T-cell (primary cell): ENCODE measurements around the gene PXN. TPM values are rescaled to one million over a fixed set of nuclear protein-coding genes. Genes with fewer than 3 reads are reported as not detected.
"Not testable (repeated sequence)": the region's sequence is repeated elsewhere in the genome, so short reads cannot be mapped to it uniquely, and the experiment has no call there.

Experiments
- ATAC-seq, 4 experiments: fragments of 200-7000 bp in 3 of 4; fragments of 150-1000 bp in 1 of 4; cut with Tn5 transposase; replicated peaks in 1 of 4; 1 replicate in 3 of 4; 2 replicates in 1 of 4; pipeline ENCODE4 v1.10.0; 2021; ENCODE audit warnings: moderate library complexity in 3 of 4, mild to moderate bottlenecking in 2 of 4, moderate number of reproducible peaks in 1 of 4
- CTCF ChIA-PET, 2 donors: fragments of 300-600 bp; sonication (Branson Sonifier 250); formaldehyde crosslinking; loops; one replicate each; lab custom pipeline; 2022; ENCODE audit warnings: antibody characterized with exemption in 2 of 2; lab: Charles Lee
- POLR2A ChIA-PET, 2 donors: fragments of 300-600 bp; sonication (Branson Sonifier 250); formaldehyde crosslinking; loops; one replicate each; lab custom pipeline; 2022; ENCODE audit warnings: antibody characterized with exemption in 2 of 2; lab: Charles Lee
- DNase-seq, 35 experiments: peaks; one replicate each; pipeline versions ENCODE4 v3.0.0 to v3.0.0-alpha.2; 2013 to 2023
- H3K27ac ChIP-seq: one replicate; pipeline ENCODE4 v1.5.1; 2013; ENCODE audit warnings: low read length
- H3K27me3 ChIP-seq, 2 experiments: replicated peaks in 1 of 2; 1 replicate in 1 of 2; 2 replicates in 1 of 2; pipeline versions ENCODE4 v1.6.1 to v1.7.0; 2013; ENCODE audit warnings: low read length in 1 of 2, mixed read lengths in 1 of 2; ENCODE audit not compliant: control insufficient read depth in 2 of 2, insufficient read depth in 2 of 2; ENCODE audit errors: extremely low read depth in 1 of 2
- H3K36me3 ChIP-seq, 2 donors: 1 replicate in 1 of 2; 2 replicates in 1 of 2; pipeline versions ENCODE4 v1.6.1 to v1.7.0; 2013; ENCODE audit warnings: low read length in 1 of 2; ENCODE audit not compliant: control insufficient read depth in 2 of 2, insufficient read depth in 1 of 2; ENCODE audit errors: extremely low read depth in 1 of 2
- H3K4me1 ChIP-seq, 2 experiments: 1 replicate in 1 of 2; 2 replicates in 1 of 2; pipeline versions ENCODE4 v1.6.1 to v1.7.0; 2013; ENCODE audit warnings: low read length in 2 of 2, mixed read lengths in 1 of 2; ENCODE audit not compliant: insufficient read depth in 2 of 2, control insufficient read depth in 1 of 2; ENCODE audit errors: extremely low read depth in 1 of 2
- H3K4me3 ChIP-seq, 2 donors: 1 replicate in 1 of 2; 2 replicates in 1 of 2; pipeline versions ENCODE4 v1.5.1 to v1.7.0; 2013; ENCODE audit warnings: mild to moderate bottlenecking in 2 of 2, low read length in 1 of 2, moderate library complexity in 1 of 2; ENCODE audit not compliant: control insufficient read depth in 1 of 2; ENCODE audit errors: extremely low read depth in 1 of 2
- H3K9me3 ChIP-seq: 2 replicates; pipeline ENCODE4 v1.7.0; 2013
- H3K27ac Mint-ChIP-seq, 2 donors: one replicate each; pipeline ENCODE4 v1.8.0; 2020 to 2021; ENCODE audit warnings: mild to moderate bottlenecking in 2 of 2, mixed read lengths in 2 of 2
- H3K27me3 Mint-ChIP-seq, 2 donors: one replicate each; pipeline ENCODE4 v1.8.0; 2021 to 2022; ENCODE audit warnings: mixed read lengths in 2 of 2
- H3K36me3 Mint-ChIP-seq: one replicate; pipeline ENCODE4 v1.8.0; 2021; ENCODE audit warnings: mixed read lengths
- H3K4me1 Mint-ChIP-seq, 3 donors: one replicate each; pipeline ENCODE4 v1.8.0; 2020 to 2022; ENCODE audit warnings: mixed read lengths in 3 of 3, mild to moderate bottlenecking in 1 of 3
- H3K4me3 Mint-ChIP-seq, 3 donors: one replicate each; pipeline ENCODE4 v1.8.0; 2020 to 2022; ENCODE audit warnings: mild to moderate bottlenecking in 3 of 3, mixed read lengths in 3 of 3, moderate library complexity in 3 of 3
- H3K9me3 Mint-ChIP-seq, 3 donors: one replicate each; pipeline ENCODE4 v1.8.0; 2020 to 2022; ENCODE audit warnings: mixed read lengths in 3 of 3
- WGBS: methylation state at CpG from one replicate; pipeline ENCODE4 v1.1.5; 2013; ENCODE audit warnings: missing lambda C conversion rate; ENCODE audit not compliant: insufficient coverage; 5-methylcytosine and 5-hydroxymethylcytosine counted together
- total RNA-seq, 35 experiments: library from RNA in 6 of 35; stranded (reverse) in 6 of 35; fragments of 120-200 nt in 1 of 35; gene quantifications; one replicate each; pipeline versions ENCODE4 v1.2.1 to v1.2.4 and lab custom pipeline; 2013 to 2026

The PXN gene
- total RNA-seq, 5 donors from 2014 or later (not counting 1 experiment from before 2014, with no cell fraction given), result 128 to 202 (median 137) TPM

DNA sequence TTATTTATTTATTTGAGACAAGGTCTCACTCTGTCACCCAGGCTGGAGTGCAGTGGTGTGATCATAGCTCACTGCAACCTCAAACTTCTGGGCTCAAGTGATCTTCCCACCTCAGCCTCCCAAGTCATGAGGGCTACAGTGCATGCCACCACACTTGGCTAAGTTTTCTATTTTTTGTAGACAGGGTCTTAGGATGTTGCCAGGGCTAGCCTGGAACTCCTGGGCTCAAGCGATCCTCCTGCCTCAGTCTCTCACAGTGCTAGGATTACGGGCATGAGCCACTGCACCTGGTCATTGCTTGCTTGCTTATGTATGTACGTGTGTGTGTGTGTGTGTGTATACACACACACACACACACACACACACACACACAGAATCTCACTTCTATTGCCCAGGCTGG lies 28.7 kb downstream of the PXN start:
- peaks cover 9 to 99% of the 10 kb centered on the region in 2 experiments for H3K4me1 ChIP-seq
- H3K36me3 ChIP-seq, result peaks cover 0 to 28% of the 10 kb centered on the region in 2 donors
- not testable (repeated sequence) for DNase-seq, H3K27me3 ChIP-seq, ATAC-seq, H3K27me3 Mint-ChIP-seq, H3K27ac ChIP-seq, H3K9me3 Mint-ChIP-seq, H3K4me3 ChIP-seq, H3K36me3 Mint-ChIP-seq, H3K9me3 ChIP-seq
- POLR2A ChIA-PET, result interaction anchor here (0.6 to 0.8 kb wide), 3 partner anchors 12 to 65 kb away, joined by 3 to 10 read pairs (median 3); no protein-coding TSS in a partner anchor
- Mint-ChIP-seq H3K4me3 (peak overlapping the region in 1 of 3 donors; percentile 56), H3K4me1 (peaks cover 81 to 93% (median 89%) of the 10 kb centered on the region in 3 donors), H3K27ac (peak overlapping the region in 1 of 2 donors; percentile 82)
- no CpG with 5 or more reads among the region's 3 CpGs for WGBS
- CTCF ChIA-PET, result interaction anchor here (0.6 to 2.2 kb wide), 9 partner anchors 11 to 65 kb away, joined by 3 to 12 read pairs (median 3); partner anchors contain the start of genes PXN (in 1 of the 2), RNU4-1 (in 1 of the 2) and SIRT4 (in 1 of the 2)

- Mint-ChIP-seq H3K27ac (peak overlapping the region; percentile 90 to 97), H3K9me3 (no peaks in the 10 kb centered on the region), H3K27me3 (no peaks in the 10 kb centered on the region), H3K36me3 (no peaks in the 10 kb centered on the region), H3K4me3 (peak overlapping the region in 1 of 3 donors; percentile 33), H3K4me1 (peaks cover 81 to 93% (median 90%) of the 10 kb centered on the region in 3 donors)
- POLR2A ChIA-PET, result interaction anchor here (0.5 to 0.8 kb wide), 4 partner anchors 13 to 328 kb away, joined by 3 to 8 read pairs (median 4); partner anchors contain the start of gene RNU4-1 (in 1 of the 2)
- CTCF ChIA-PET, result interaction anchor here (0.6 to 2.2 kb wide), 11 partner anchors 11 to 67 kb away, joined by 3 to 12 read pairs (median 3); partner anchors contain the start of genes PXN (in 1 of the 2), RNU4-1 (in 1 of the 2) and SIRT4 (in 1 of the 2)
- DNase-seq, result peak in 5 of 35 experiments; percentile 17 to 38 (median 30)
- Histone ChIP-seq H3K9me3 (no peaks in the 10 kb centered on the region), H3K27me3 (no peaks in the 10 kb centered on the region), H3K36me3 (peaks cover 0 to 16% of the 10 kb centered on the region in 2 donors), H3K27ac (peak overlapping the region; percentile 16), H3K4me1 (peaks cover 20 to 99% of the 10 kb centered on the region in 2 experiments), H3K4me3 (no peak overlapping the region)
- ATAC-seq, result peak in 2 of 4 experiments; percentile 21 to 38
- 85% methylated on average over 13 of the region's 18 CpGs for WGBS
Measured at GRCh38 chr12:120235369-120236323, 29.9 kb downstream of the PXN start.

DNA sequence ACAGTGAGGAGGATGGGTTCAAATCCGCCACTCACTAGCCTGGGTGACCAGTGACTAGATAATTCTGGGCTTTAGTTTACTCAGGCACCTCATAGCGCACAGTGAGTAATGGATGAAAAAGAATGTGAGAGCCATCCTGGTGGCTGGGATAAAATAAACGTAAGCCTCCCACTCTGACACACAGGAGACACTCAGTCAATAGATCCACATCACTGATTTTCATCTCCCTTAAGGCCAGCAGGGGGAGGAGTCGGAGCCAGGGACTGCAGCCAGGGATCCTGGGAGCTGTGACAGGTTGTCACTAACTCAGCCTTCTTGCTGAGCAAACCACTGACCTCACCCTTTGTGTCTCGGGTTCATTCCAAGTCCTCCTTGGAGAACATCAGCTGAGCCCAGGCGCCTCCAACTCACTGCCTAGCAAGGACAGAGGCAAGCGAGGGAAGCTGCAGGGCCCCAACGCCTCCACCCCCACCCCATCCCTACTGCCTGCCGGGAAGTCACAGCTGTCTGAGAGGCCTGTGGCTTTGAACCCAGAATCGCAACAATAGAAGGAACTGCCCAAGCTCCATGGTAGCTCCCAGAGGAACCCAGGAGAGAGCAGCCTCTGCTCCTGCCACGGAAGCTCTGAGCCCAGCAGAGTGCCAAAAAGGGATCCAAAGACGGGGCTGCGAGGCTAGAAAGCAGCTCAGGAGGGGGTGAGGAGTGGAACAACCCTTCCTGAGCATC lies 30.7 kb downstream of the PXN start:
- peak overlapping the region; percentile 90 to 97 for H3K27ac Mint-ChIP-seq
- Histone ChIP-seq H3K27ac (peak overlapping the region; percentile 24), H3K27me3 (no peaks in the 10 kb centered on the region), H3K36me3 (peaks cover 0 to 13% of the 10 kb centered on the region in 2 donors), H3K4me3 (no peak overlapping the region), H3K4me1 (peaks cover 28 to 99% of the 10 kb centered on the region in 2 experiments), H3K9me3 (no peaks in the 10 kb centered on the region)
- H3K4me1 Mint-ChIP-seq, result peaks cover 81 to 93% (median 90%) of the 10 kb centered on the region in 3 donors
- H3K4me3 Mint-ChIP-seq, result no peak overlapping the region
- ChIA-PET POLR2A (interaction anchor here (0.5 to 0.6 kb wide), 4 partner anchors 14 to 59 kb away, joined by 3 to 5 read pairs (median 4); no protein-coding TSS in a partner anchor), CTCF (interaction anchor here (0.7 to 2.2 kb wide), 5 partner anchors 12 to 31 kb away, joined by 3 to 12 read pairs (median 5); partner anchors contain the start of gene PXN (in 1 of the 2))
- peak in 1 of 35 experiments; percentile 27 for DNase-seq
- ATAC-seq, result no peak
- whole genome bisulfite sequencing, result 87% methylated on average over 8 of the region's 13 CpGs
- H3K9me3 Mint-ChIP-seq, result no peaks in the 10 kb centered on the region
- H3K27me3 Mint-ChIP-seq, result no peaks in the 10 kb centered on the region
- H3K36me3 Mint-ChIP-seq, result no peaks in the 10 kb centered on the region

DNA sequence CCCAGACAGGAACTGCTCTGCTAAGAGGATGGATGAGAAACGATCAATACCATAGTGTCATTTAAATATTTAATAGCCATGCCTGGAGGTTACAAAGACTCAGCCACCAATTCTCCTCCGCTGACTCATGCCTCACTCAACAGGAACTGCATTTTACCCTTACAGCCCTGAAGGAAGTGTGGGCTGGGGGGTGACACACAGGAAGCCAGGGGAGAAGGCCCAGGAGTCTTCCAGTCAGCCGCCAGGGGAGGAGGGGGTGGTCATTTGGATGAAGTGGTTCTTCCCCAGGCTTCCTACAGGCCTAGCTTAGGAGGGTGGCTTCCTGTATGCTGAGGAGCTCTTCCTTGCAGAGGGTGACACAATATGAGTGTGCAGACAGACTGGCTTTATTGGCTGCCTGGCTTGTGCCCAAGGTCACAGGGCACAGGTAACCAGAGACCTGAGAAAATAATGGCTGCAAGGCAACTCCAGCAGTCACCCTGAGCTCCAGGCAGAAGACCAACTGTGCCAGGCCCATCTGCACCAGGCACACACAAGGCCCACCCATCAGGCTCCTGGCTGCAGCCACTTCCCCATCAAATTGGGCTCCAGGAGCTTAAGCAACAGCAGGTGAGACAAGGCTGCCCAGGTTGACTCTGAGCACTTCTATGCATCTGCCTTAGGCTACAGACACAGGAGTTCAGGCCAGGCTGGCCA lies 34.1 kb downstream of the PXN start:
- Mint-ChIP-seq H3K27ac (peak overlapping the region; percentile 90 to 97), H3K36me3 (no peaks in the 10 kb centered on the region), H3K4me1 (peaks cover 95 to 97% (median 96%) of the 10 kb centered on the region in 3 donors), H3K4me3 (peak overlapping the region; percentile 65 to 79 (median 68)), H3K9me3 (no peaks in the 10 kb centered on the region), H3K27me3 (no peaks in the 10 kb centered on the region)
- Histone ChIP-seq H3K4me1 (peaks cover 36 to 93% of the 10 kb centered on the region in 2 experiments), H3K27me3 (no peaks in the 10 kb centered on the region), H3K9me3 (no peaks in the 10 kb centered on the region), H3K36me3 (peaks cover 3 to 11% of the 10 kb centered on the region in 2 donors), H3K27ac (peak overlapping the region; percentile 71), H3K4me3 (peak overlapping the region in 1 of 2 donors; percentile 25)
- ATAC-seq, result peak; percentile 58 to 85 (median 80)
- no CpG with 5 or more reads among the region's 3 CpGs for WGBS
- ChIA-PET POLR2A (interaction anchor here (0.6 to 2.9 kb wide), 8 partner anchors 18 to 60 kb away, joined by 3 to 10 read pairs (median 8); partner anchors contain the start of genes PXN (in 1 of the 2), RNU4-2 (in 1 of the 2) and RPLP0 (in 1 of the 2)), CTCF (interaction anchor here (0.7 to 4.2 kb wide), 16 partner anchors 12 to 114 kb away, joined by 3 to 43 read pairs (median 6); partner anchors contain the start of genes PXN (in 2 of the 2), RNU4-1 (in 1 of the 2) and RPLP0 (in 1 of the 2))
- DNase-seq, result peak; percentile 31 to 81 (median 55)

GRCh38 chr12:120230974-120231315 lies 34.6 kb downstream of the PXN start:
- Histone ChIP-seq H3K27ac (peak overlapping the region; percentile 71), H3K4me1 (peaks cover 36 to 93% of the 10 kb centered on the region in 2 experiments), H3K27me3 (no peaks in the 10 kb centered on the region), H3K36me3 (peaks cover 3 to 16% of the 10 kb centered on the region in 2 donors), H3K9me3 (no peaks in the 10 kb centered on the region), H3K4me3 (peak overlapping the region in 1 of 2 donors; percentile 25)
- Mint-ChIP-seq H3K27ac (peak overlapping the region; percentile 90 to 97), H3K4me1 (peaks cover 95 to 98% (median 97%) of the 10 kb centered on the region in 3 donors), H3K9me3 (no peaks in the 10 kb centered on the region), H3K4me3 (peak overlapping the region; percentile 65 to 79 (median 68)), H3K27me3 (no peaks in the 10 kb centered on the region), H3K36me3 (no peaks in the 10 kb centered on the region)
- 30% methylated on average over 2 of the region's 6 CpGs for WGBS
- POLR2A ChIA-PET, result interaction anchor here (0.6 to 2.9 kb wide), 9 partner anchors 19 to 61 kb away, joined by 3 to 10 read pairs (median 7); partner anchors contain the start of genes PXN (in 1 of the 2), RNU4-2 (in 1 of the 2) and RPLP0 (in 1 of the 2)
- no peak for ATAC-seq
- no peak for DNase-seq
- CTCF ChIA-PET, result interaction anchor here (0.6 to 4.2 kb wide), 17 partner anchors 12 to 188 kb away, joined by 3 to 43 read pairs (median 5); partner anchors contain the start of genes PXN (in 2 of the 2), RNU4-1 (in 1 of the 2) and RPLP0 (in 1 of the 2)
